ENCODE data around the gene ADARB1. TPM values are rescaled to one million over a fixed set of nuclear protein-coding genes. Genes with fewer than 3 reads are reported as not detected.
"Not testable (repeated sequence)": the region's sequence is repeated elsewhere in the genome, so short reads cannot be mapped to it uniquely, and the experiment has no call there.

The ADARB1 gene
- total RNA-seq, 1 donor, result 2.1 TPM

DNA sequence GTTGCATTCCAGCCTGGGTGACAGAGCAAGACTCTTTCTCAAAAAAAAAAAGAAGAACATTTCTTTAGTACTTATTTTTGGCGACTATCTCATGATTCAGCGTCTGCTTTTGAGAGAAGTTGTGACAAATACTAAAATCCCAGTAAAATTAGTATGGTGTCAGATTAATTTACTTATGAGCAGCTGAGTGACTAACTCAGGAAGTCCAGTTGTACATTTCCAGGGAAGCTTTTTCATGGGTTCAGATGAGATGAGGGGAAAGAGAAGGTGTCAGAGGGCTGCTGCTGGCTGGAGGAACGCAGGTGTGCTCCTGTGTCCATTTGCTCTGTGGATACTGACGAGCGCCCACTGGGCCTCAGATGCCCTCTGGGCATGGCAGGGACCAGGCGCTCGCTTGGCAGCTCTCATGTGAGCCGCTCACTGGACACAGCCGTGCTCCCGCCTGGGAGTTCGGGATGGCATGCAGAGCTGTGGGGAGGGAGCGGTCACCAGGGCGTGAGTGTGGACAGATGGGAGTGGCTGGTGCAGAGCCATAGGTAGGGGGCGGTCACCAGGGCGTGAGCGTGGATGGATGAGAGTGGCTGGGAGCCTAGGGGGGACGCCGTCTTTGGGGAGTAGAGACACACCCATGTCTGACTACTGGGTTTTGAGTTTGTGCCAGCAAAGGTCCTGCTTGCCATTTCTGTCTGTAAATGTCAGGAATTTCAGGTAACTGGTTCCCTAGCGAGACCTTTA lies 55.0 kb downstream of the ADARB1 start:
- H3K4me3 ChIP-seq (ENCODE audit: low read depth, low read length), result no peak overlapping the region

DNA sequence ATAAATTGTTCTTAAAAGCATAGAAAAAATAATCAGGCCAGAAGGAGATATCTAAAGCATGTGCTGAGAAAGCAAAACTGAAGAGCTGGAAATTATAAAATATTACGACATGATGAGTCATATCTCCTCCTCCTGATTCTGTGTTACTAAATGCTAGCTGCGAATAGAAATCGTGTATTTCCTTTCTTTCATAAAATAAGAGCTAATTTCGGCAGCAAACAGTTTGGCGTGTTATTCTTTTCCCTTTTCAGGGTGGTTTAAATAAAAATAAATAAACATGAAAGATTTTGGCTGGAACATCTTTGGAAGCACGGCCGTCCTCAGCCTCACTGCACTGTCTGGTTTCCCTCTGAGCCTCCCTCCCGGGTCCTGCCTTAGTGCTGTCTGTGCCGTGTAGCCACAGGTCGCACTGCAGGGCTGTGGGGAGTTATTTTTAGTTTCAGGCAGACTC lies 56.0 kb downstream of the ADARB1 start:
- peak; percentile 83 for DNase-seq (ENCODE audit: low read depth)
- peak overlapping the region; percentile 22 for H3K4me3 ChIP-seq (ENCODE audit: low read depth, low read length)
- TF ChIP-seq, protein P1, sequence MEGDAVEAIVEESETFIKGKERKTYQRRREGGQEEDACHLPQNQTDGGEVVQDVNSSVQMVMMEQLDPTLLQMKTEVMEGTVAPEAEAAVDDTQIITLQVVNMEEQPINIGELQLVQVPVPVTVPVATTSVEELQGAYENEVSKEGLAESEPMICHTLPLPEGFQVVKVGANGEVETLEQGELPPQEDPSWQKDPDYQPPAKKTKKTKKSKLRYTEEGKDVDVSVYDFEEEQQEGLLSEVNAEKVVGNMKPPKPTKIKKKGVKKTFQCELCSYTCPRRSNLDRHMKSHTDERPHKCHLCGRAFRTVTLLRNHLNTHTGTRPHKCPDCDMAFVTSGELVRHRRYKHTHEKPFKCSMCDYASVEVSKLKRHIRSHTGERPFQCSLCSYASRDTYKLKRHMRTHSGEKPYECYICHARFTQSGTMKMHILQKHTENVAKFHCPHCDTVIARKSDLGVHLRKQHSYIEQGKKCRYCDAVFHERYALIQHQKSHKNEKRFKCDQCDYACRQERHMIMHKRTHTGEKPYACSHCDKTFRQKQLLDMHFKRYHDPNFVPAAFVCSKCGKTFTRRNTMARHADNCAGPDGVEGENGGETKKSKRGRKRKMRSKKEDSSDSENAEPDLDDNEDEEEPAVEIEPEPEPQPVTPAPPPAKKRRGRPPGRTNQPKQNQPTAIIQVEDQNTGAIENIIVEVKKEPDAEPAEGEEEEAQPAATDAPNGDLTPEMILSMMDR (IDR thresholded peaks at IDR 0.05; ENCODE audit: insufficient read depth, low read length), result no peak

More for the DNA sequence above, 55.0 kb downstream of the ADARB1 start:
- TF ChIP-seq, protein P1 (IDR thresholded peaks at IDR 0.05; ENCODE audit: insufficient read depth, low read length), result no peak
- DNase-seq (ENCODE audit: low read depth), result peak; percentile 33

DNA sequence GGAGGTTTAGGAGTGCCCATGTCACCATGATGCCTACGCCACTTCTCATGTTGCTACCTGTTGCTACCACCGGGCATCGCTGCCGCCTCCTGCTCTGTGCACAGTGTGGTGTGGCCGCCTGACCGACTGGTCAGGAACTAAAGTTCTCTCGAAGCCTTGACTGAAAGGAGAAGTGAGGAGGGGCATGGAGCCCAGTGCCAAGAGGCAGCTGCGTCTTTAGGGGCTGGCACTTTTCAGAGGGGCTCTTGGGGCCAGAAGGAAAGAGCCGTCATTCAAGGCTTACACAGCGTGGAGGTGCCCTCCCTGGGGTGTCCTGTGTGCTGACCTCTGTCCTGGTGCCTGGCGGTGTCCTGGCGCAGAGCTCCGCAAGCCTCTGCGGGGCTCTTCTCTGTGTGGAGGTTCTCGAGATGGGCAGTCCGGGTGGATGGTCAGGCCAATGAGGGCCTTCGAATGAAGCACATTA lies 57.2 kb downstream of the ADARB1 start:
- TF ChIP-seq, protein P1 (IDR thresholded peaks at IDR 0.05; ENCODE audit: insufficient read depth, low read length), result no peak
- no peak overlapping the region for H3K4me3 ChIP-seq (ENCODE audit: low read depth, low read length)

GRCh38 chr21:45132841-45133573 lies 58.6 kb downstream of the ADARB1 start:
- TF ChIP-seq, protein P1 (IDR thresholded peaks at IDR 0.05; ENCODE audit: insufficient read depth, low read length), result no peak
- DNase-seq (ENCODE audit: low read depth), result no peak
- no peak overlapping the region for H3K4me3 ChIP-seq (ENCODE audit: low read depth, low read length)

More for the DNA sequence above, 57.2 kb downstream of the ADARB1 start:
- no peak for DNase-seq (ENCODE audit: low read depth)

DNA sequence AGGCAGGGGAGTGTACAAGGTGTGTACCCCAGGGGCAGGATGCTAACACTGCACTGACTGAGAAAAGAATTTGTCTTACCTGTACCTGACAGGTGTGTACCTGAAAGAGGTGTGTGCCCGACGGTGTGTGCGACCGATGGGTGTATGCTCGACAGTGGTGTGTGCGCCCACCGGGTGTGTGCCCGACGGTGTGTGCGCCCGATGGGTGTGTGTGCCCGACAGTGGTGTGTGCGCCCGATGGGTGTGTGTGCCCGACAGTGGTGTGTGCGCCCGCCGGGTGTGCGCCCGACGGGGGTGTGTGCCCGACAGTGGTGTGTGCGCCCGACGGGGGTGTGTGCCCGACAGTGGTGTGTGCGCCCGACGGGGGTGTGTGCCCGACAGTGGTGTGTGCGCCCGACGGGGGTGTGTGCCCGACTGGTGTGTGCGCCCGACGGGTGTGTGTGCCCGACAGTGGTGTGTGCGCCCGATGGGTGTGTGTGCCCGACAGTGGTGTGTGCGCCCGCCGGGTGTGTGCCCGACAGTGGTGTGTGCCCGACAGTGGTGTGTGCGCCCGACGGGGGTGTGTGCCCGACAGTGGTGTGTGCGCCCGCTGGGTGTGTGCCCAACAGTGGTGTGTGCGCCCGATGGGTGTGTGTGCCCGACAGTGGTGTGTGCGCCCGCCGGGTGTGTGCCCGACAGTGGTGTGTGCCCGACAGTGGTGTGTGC lies 59.3 kb downstream of the ADARB1 start:
- not testable (repeated sequence) for DNase-seq (ENCODE audit: low read depth); H3K4me3 ChIP-seq (ENCODE audit: low read depth, low read length)

- TF ChIP-seq, protein P1 (IDR thresholded peaks at IDR 0.05; ENCODE audit: insufficient read depth, low read length), result no peak
Measured at GRCh38 chr21:45134279-45135076, 60.1 kb downstream of the ADARB1 start.

More at GRCh38 chr21:45134279-45135076, 60.1 kb downstream of the ADARB1 start:
- DNase-seq (ENCODE audit: low read depth), result no peak
- no peak overlapping the region for H3K4me3 ChIP-seq (ENCODE audit: low read depth, low read length)
